NCI-H2107 (cell line): ENCODE measurements around the gene RBL2.
"Not testable (repeated sequence)": the region's sequence is repeated elsewhere in the genome, so short reads cannot be mapped to it uniquely, and the experiment has no call there.

Experiments used
- DNase-seq: peaks from one replicate; lab custom pipeline; 2025; lab: John Stamatoyannopoulos, UW

The RBL2 gene

GRCh38 chr16:53537626-53538025, 103.4 kb downstream of the RBL2 start:
- no peak for DNase-seq

DNA sequence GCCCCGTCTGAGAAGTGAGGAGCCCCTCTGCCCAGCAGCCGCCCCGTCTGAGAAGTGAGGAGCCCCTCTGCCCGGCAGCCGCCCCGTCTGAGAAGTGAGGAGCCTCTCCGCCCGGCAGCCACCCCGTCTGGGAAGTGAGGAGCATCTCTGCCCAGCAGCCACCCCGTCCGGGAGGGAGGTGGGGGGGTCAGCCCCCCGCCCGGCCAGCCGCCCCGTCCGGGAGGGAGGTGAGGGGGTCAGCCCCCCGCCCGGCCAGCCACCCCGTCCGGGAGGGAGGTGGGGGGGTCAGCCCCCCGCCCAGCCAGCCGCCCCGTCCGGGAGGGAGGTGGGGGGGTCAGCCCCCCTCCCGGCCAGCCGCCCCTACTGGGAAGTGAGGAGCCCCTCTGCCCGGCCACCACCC, 105.1 kb downstream of the RBL2 start:
- DNase-seq: not testable (repeated sequence)

- not testable (repeated sequence) for DNase-seq
Measured at GRCh38 chr16:53539759-53540718, 105.8 kb downstream of the RBL2 start.
